ENCODE measurements around the gene LEF1.

LEF1 gene

GRCh38 chr4:108149588-108150380, 18.9 kb downstream of the LEF1 start:
- DNase-seq (ENCODE audit: low read depth, low spot score) = no peak

DNA sequence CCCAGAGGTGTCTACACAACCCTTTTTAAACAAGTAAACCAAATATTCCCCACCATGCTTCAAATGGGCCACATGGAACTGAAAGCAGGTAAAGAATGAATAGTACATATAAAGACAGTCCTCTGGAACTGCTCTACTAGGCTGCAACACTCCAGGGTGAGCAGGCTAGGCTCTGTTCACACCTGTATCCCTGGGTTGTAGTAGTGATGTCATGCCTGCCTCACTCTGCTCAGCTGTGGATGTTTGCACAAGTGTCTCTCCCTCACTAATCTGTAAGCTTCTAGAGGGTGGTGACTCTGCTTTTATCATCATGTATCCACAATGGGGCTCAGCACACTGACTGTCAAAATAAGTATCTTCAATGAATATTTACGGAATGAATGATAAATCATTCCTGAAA, 20.4 kb downstream of the LEF1 start:
- no peak for DNase-seq (ENCODE audit: low read depth, low spot score)

DNA sequence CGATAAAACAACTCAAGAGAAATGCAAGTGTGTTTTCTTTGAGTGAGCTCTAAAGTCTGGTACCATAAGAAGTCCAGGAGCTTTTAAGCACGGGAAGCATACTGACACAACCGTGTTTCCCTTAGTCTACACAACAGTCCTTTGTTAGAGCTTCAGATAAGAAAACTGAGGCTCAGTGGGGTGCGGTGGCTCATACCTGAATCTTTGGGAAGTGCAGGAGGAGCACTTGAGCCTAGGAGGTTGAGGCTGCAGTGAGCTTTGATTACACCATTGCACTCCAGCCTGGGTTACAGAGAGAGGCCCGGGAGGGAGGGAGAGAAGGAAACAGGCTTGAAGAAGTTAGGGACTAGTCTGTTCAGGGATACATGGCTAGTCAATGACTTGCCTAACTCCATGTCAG, 21.9 kb downstream of the LEF1 start:
- DNase-seq (ENCODE audit: low read depth, low spot score) = no peak

DNA sequence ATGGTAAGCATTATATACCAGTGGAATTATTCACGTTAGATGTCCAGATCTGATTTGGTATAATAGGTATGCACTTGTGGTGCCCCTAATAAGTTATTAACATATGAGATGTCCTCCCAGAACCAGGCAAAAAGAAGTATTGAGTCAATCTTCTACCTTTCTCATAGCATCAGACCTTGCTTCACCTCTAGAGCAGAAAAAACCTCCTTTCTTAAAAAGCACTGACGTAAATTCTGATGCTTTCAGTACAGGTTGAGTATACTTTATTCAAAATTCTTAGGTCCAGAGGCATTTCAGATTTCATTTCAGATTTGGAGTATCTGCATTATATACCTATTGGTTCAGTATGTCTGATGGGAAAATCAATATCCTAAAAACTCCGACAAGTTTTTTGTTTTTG, 22.4 kb downstream of the LEF1 start:
- no peak for DNase-seq (ENCODE audit: low read depth, low spot score)

DNA sequence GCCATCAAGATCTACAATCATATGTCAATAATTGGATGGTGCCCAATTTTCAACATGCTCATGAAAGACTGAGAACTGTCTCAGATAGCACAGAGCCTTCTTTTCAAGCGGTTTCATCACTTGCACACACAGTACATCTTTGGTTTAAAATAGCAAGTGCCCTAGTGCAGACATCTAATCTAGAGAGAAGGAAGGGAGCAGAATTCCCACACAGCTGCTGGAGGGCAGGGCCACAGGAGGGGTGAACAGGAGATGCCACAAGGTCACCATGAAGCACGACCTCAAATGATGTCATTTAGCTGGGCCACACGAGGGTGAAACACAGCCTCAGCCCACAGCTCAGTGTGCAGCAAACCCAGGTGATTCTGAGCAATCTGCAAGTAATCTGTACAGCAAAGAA, 24.3 kb downstream of the LEF1 start:
- no peak for DNase-seq (ENCODE audit: low read depth, low spot score)

DNA sequence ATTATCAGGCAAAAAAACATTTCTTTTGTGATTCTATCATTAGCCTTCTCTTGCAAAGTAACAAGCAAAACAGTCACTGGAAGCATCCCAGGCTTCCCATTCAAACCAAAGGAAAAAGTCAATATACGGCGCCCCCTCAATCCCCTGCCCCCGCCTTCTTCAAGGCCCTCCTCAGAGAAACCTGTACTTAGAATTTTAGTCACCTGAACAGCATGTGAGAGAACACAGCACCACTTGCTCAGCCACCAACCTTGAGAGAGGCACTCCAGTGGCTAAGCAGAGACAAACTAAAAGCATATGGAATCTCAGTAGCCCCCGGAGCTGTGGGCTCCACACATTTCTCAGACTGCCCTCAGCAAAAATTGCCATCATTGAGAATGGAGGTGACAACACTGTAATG, 25.2 kb downstream of the LEF1 start:
- DNase-seq (ENCODE audit: low read depth, low spot score) = no peak

DNA sequence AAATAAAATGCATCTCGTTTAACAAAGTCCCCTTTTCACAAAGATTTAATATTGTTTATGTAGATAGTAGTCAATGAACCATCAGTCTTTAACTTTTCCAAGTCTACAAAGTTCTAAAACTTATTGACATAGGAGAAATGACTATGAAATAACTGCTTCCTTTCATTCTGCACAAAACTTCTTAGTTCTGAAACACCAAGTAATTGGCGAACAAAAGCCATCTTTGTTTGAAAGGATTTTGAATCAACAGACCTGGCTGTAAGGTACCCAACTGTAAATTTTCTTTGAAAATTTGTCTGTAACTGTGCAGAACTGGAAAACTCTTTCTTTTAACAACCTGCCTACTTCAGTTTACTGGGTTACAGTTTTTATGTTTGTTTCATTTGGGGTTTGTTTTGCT, 25.9 kb downstream of the LEF1 start:
- DNase-seq (ENCODE audit: low read depth, low spot score) = no peak

DNA sequence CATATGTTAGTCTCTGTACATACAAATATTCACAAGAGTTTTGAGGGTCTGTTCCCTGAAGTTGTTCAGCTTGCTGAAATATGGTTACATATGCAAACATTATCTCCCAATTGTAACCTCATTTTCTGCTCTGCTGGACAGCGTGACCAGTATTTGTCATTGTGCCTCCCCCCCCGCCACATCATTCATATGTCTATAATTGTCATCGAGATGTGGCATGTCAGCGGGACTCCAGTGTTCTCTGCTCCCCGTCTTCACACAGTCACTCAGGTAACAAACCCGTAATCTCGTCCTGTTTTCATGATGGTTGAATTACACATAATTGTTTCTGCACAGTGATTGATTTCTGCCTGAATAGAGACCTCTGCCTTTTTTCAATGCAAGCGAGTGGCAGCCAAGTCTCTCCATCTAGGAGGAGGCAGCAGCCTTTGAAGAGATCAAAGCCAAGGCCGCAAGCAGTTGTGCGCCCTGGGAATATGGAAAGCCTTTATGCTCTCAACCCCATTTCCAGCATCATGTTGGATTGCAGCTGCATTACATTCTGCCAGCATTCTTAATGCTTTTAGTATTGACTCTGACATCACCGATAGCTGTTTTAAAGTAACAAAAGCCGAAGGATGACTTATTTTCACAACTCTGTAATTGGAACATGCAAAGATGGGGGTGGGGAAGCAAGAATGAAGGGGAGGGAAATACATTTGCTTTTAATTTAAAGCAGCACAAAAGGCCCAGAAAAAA, 27.4 kb downstream of the LEF1 start:
- DNase-seq (ENCODE audit: low read depth, low spot score) = no peak

DNA sequence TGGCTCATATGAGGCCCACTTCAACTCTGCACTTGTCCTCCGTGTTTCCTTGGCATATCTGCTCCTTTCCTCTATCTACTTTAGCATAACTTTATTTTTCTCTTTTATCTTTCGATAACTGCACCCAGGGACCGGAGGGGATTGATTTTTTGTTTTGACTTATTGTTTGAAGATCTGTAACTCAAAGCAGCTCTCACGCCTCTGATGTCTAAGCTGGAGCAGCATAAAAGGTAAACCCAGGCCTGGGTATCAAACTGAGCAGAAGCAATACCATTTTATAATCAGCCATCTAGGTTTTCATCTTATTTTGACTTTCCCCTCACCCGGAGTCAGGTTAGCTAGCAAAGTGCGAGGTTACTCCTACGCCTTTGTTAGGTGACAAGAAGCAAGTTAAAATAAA, 28.4 kb downstream of the LEF1 start:
- DNase-seq (ENCODE audit: low read depth, low spot score) = no peak

DNA sequence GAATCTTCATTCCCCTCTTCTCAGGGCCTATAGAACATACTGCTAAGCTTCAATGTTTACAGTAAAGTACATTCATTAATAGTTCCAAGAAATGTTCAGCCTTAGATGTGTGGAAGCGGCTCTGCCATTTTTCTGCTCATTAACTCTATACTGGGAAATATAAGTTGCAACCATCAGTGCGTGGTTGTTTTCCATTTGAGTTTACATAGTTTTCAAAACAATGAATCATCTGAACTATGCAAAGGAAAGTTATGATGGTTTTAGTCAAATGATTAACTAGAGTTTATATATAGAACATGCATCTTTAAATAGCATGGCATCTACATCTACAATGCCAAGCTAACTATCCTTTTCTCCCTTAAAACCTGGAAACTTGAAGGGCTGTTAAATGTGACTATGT, 29.6 kb downstream of the LEF1 start:
- no peak for DNase-seq (ENCODE audit: low read depth, low spot score)

DNA sequence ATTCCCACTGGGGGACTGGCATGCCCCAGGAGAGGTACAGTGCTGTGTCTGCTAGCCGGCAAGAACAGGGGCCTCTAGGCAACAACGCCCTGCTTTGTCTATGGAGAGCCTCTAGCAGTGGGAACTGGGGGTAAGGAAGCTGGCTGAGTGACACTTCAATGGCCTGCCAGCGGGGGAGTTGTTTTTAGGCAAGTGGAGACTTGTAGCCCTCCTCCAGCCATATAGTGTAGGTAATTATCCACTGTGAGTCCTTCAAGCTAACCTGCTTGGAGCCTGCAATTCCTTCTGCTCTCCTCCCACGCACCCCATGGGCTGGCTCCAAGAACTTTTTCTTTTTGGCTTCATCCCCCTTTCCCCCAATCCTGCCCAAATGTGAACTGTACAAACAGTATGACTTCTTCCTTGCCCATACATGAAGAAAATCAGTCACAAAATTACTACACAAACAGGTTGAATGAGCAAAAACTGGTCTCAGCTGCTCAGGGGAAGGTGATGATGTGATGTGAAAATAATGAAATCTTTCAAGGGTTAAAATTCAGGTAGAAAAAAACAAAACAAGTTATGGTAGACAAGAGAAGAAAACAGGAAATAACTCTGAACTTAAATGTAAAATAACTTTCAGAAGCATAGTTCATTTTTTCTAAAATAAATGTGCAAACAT, 33.1 kb downstream of the LEF1 start:
- no peak for DNase-seq (ENCODE audit: low read depth, low spot score)

GRCh38 chr4:108130955-108131354, 37.8 kb downstream of the LEF1 start:
- no peak for DNase-seq (ENCODE audit: low read depth, low spot score)

GRCh38 chr4:108129196-108129595, 39.5 kb downstream of the LEF1 start:
- no peak for DNase-seq (ENCODE audit: low read depth, low spot score)

- DNase-seq (ENCODE audit: low read depth, low spot score) = no peak
Measured at GRCh38 chr4:108126806-108127205, 41.9 kb downstream of the LEF1 start.

DNA sequence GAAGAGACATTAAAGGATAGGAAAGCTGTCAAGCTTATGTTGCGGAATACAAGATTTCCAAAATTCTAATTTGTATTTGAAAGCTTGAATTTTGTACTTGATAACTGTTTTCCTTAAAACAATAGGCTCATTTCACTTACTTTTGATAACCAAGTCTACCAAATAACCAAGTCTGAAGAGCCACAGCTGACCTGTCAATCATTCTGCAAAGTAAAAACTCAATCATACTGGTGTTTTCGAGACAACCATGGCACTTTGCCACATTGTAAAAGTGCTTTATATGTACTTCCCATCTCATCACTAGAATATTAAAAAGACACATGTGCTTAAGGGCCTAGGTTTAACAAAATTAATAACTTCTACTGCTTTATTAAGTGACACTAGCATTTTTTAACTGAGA, 47.9 kb downstream of the LEF1 start:
- no peak for DNase-seq (ENCODE audit: low read depth, low spot score)

DNA sequence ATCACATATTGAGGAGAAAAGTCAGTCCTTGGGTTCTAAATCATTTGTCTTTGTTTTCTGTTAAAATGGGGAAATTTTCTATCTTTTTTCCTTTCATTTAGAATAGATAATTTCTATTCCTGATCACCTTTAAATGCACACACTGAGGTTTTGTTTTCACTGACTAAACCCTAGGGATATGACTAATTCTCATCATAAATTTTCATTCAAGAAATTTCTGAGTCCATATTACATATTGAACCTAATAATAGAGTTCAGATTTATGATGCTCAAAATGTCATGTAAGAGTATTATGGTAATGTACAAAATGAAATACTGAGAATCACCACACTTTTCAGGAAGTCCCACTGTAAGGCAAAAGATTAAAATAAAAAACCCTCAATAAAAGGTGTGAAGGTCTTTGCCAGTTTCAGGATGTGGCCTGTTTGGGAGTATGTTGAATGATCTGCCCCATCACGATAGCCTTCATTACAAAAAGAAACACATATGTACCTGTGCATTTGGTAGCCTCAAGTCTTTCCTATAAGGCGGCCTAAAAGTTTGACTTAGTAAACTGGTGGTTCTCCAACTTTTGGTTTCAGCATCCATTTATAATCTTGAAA, 49.4 kb downstream of the LEF1 start:
- no peak for DNase-seq (ENCODE audit: low read depth, low spot score)

GRCh38 chr4:108118505-108118904, 50.2 kb downstream of the LEF1 start:
- no peak for DNase-seq (ENCODE audit: low read depth, low spot score)

GRCh38 chr4:108117418-108118182, 51.1 kb downstream of the LEF1 start:
- no peak for DNase-seq (ENCODE audit: low read depth, low spot score)

DNA sequence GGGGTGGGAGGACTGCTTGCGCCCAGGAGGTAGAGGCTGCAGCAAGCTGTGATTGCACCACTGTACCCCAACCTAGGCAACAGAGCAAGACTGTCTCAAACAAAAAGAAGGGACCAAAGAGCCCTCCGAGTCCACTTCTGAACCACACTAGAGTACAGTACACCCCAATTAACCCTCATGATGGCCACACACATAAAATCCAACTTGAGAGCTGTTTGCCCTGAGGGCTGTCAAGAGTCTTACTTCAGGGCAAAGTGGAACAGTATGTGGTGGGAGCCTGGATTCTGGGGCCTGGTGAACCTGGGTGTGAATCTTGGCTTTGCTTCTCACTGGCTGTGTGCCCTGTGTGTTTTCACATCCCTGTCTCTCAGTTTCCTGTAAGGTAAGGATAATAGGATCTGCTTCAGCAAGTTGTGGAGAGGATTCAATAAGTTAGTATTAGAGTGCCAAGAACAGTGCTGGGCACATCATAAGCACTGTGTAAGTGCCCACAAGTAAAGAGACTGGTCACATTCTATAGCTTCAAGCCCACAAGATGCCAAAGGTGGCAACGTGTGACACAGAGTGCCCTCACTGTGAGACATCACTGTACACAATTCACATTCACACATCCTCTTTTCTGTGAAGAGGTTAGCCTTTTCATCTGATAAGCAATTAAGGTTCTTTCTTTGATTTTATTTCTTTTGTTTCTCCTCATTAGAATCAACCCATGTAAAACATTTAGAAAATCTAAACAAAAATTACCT, 52.1 kb downstream of the LEF1 start:
- no peak for DNase-seq (ENCODE audit: low read depth, low spot score)

DNA sequence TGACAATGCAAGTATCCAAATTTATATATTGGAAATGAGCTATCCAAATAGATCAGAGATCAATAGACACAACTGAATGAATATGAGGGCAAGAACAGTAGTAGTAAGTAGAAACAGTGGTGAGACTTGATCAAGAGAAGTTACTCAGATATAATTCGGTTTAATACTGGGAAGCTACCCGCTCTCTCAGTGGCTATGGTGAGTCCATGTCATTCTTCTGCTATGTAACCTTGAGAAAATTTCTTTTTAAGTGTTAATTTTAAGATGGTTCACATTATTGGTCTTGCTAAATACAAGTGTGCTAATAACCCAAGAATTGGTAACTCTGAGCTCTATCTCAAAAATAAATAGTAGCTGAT, 53.6 kb downstream of the LEF1 start:
- DNase-seq (ENCODE audit: low read depth, low spot score) = no peak

DNA sequence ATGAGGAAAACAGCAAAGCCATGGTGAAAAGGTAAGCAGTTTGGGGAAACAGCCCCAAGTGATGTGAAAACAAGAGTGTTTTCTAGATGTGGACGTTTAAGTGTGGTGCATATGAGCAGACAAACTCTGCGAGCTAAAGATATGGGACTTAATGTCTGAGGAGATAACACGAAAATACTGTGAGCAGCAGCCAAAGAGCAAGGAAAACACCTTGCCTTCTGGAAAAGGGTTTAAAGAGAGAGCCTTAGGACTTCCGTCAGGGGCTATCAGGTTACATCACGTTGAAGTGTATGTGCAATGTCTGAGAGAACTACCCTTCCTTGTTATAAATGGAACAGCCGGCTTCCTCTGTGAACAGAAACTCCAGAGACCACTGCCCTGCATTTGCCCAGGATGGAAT, 54.2 kb downstream of the LEF1 start:
- no peak for DNase-seq (ENCODE audit: low read depth, low spot score)

Data from activated CD4-positive, CD25-positive, alpha-beta regulatory T cell treated with anti-CD3 and anti-CD28 coated beads, Interleukin-2, amount 50 U/mL, for 16 hours (primary cell).